GM23248 (cell line): Measurements from ENCODE around the gene AMPH.

Experiments used
- EZH2 ChIP-seq: fragments of 200-600 bp; sonication (generic); IDR thresholded peaks from 2 replicates; pipeline ENCODE4 v1.6.1; 2018; ENCODE audit warnings: antibody characterized with exemption, mild to moderate bottlenecking; ENCODE audit not compliant: insufficient read depth, poor library complexity, severe bottlenecking
- EZH2phosphoT487 ChIP-seq: fragments of 200-600 bp; sonication (generic); IDR thresholded peaks from 2 replicates; pipeline ENCODE4 v1.6.1; 2018; ENCODE audit warnings: antibody characterized with exemption, moderate library complexity, mild to moderate bottlenecking, low read depth; ENCODE audit not compliant: insufficient read depth

- TF ChIP-seq EZH2 (no peak), EZH2phosphoT487 (no peak)
Measured at GRCh38 chr7:38512704-38513103, 118.5 kb downstream of the AMPH start.
